Measurements from ENCODE around the gene TUBA8.

- peak; percentile 75 to 92 (median 80) for TF ChIP-seq CTCF (IDR thresholded peaks at IDR 0.05)
- TF ChIP-seq POLR2AphosphoS5 (IDR thresholded peaks at IDR 0.05; ENCODE audit: insufficient read depth in 1 of 2, low read depth in 1 of 2): peak in 1 of 2 donors; percentile 90
Observed at GRCh38 chr22:18075720-18076497, 34.7 kb upstream of the TUBA8 start.

Data from vagina (tissue), 2 donors.